Left ventricle myocardium inferior (tissue), 1 donor: Measurements from ENCODE around the gene EXOC7. TPM values are rescaled to one million over a fixed set of nuclear protein-coding genes. Genes with fewer than 3 reads are reported as not detected.

ENCODE experiments used
- DNase-seq: peaks from one replicate; pipeline ENCODE4 v3.0.0-alpha.2; 2020
- H3K27ac ChIP-seq: fragments of 200-600 bp; replicated peaks from 2 replicates; pipeline ENCODE4 v1.8.0; 2021
- H3K27me3 ChIP-seq: fragments of 200-600 bp; 2 replicates; pipeline ENCODE4 v1.8.0; 2021; ENCODE audit warnings: low read depth
- H3K36me3 ChIP-seq: fragments of 200-600 bp; 2 replicates; pipeline ENCODE4 v1.8.0; 2021
- H3K4me1 ChIP-seq: fragments of 200-600 bp; 2 replicates; pipeline ENCODE4 v1.8.0; 2021
- H3K4me3 ChIP-seq: fragments of 200-600 bp; 2 replicates; pipeline ENCODE4 v1.8.0; 2021; ENCODE audit warnings: mild to moderate bottlenecking, moderate library complexity
- H3K9me3 ChIP-seq: fragments of 200-600 bp; replicated peaks from 2 replicates; pipeline ENCODE4 v1.8.0; 2021
- CTCF ChIP-seq: fragments of 200-600 bp; IDR thresholded peaks from 2 replicates; pipeline ENCODE4 v1.8.0; 2021; ENCODE audit warnings: antibody characterized with exemption, mild to moderate bottlenecking, borderline replicate concordance
- intact Hi-C: fragments of 100-400 bp; cut with micrococcal nuclease; formaldehyde crosslinking; loops from one replicate; pipeline ENCODE4 v1.11.0; 2022
- total RNA-seq: library from RNA; stranded (reverse); fragmentation: NEBNext Ultra II Directional; extraction: Animal tissue kit (Norgen Biotek cat#: 25700); gene quantifications from one replicate; pipeline ENCODE4 v1.2.1, GENCODE V29; 2021
- donor health status: DM: no; HTN: yes; CAD: no; lungs with severe emphysema.

The EXOC7 gene
- total RNA-seq, 1 donor from 2014 or later: 81.1 TPM

- no peak overlapping the region for H3K4me3 ChIP-seq
- no peak overlapping the region for H3K27ac ChIP-seq
These were observed 63.2 kb downstream of the EXOC7 start for GRCh38 chr17:76040376-76040775.

GRCh38 chr17:76039121-76039520, 64.5 kb downstream of the EXOC7 start:
- Histone ChIP-seq H3K27ac (no peak overlapping the region), H3K4me1 (peaks cover 6% of the 10 kb centered on the region)

More at GRCh38 chr17:76040376-76040775, 63.2 kb downstream of the EXOC7 start:
- DNase-seq: no peak
- intact Hi-C loops: no loop called here
- peaks cover 76% of the 10 kb centered on the region for H3K36me3 ChIP-seq
- H3K27me3 ChIP-seq: no peaks in the 10 kb centered on the region
- peaks cover 6% of the 10 kb centered on the region for H3K4me1 ChIP-seq
- no peak for TF ChIP-seq CTCF
- H3K9me3 ChIP-seq: no peaks in the 10 kb centered on the region

GRCh38 chr17:76038050-76038449, 65.5 kb downstream of the EXOC7 start:
- no peak for DNase-seq
- no peaks in the 10 kb centered on the region for H3K9me3 ChIP-seq
- H3K27me3 ChIP-seq: no peaks in the 10 kb centered on the region
- no peak for TF ChIP-seq CTCF
- peaks cover 53% of the 10 kb centered on the region for H3K36me3 ChIP-seq
- H3K4me1 ChIP-seq: peaks cover 6% of the 10 kb centered on the region
- H3K4me3 ChIP-seq: no peak overlapping the region
- H3K27ac ChIP-seq: no peak overlapping the region
- intact Hi-C loops: no loop called here

More at GRCh38 chr17:76039121-76039520, 64.5 kb downstream of the EXOC7 start:
- Histone ChIP-seq H3K27me3 (no peaks in the 10 kb centered on the region), H3K36me3 (peaks cover 64% of the 10 kb centered on the region), H3K4me3 (no peak overlapping the region), H3K9me3 (no peaks in the 10 kb centered on the region)
- intact Hi-C loops: no loop called here
- DNase-seq: no peak
- TF ChIP-seq CTCF: no peak

GRCh38 chr17:76036497-76037261, 66.9 kb downstream of the EXOC7 start:
- intact Hi-C loops: no loop called here
- Histone ChIP-seq H3K4me3 (no peak overlapping the region), H3K9me3 (no peaks in the 10 kb centered on the region), H3K4me1 (peaks cover 6% of the 10 kb centered on the region), H3K27me3 (no peaks in the 10 kb centered on the region), H3K36me3 (peaks cover 39% of the 10 kb centered on the region), H3K27ac (no peak overlapping the region)
- DNase-seq: no peak
- TF ChIP-seq CTCF: no peak

GRCh38 chr17:76034428-76035350, 68.9 kb downstream of the EXOC7 start:
- intact Hi-C loops: no loop called here
- Histone ChIP-seq H3K27ac (no peak overlapping the region), H3K4me3 (no peak overlapping the region), H3K9me3 (no peaks in the 10 kb centered on the region), H3K27me3 (no peaks in the 10 kb centered on the region), H3K4me1 (peaks cover 10% of the 10 kb centered on the region), H3K36me3 (peaks cover 19% of the 10 kb centered on the region)
- DNase-seq: no peak
- TF ChIP-seq CTCF: no peak
